Activated T-cell treated with anti-CD3 and anti-CD28 coated beads, Interleukin-2, amount 50 U/mL, for 24 hours (primary cell): ENCODE measurements around the gene THSD4.
A peak's percentile ranks its signal among the peaks of the same experiment; 100 is the strongest.
"Not testable (repeated sequence)": the region's sequence is repeated elsewhere in the genome, so short reads cannot be mapped to it uniquely, and the experiment has no call there.

Experiments
- DNase-seq: peaks from one replicate; pipeline ENCODE4 v3.0.0-alpha.2; 2020
- H3K27ac Mint-ChIP-seq: 2 replicates; pipeline ENCODE4 v1.8.0; 2020; ENCODE audit warnings: mild to moderate bottlenecking, mixed read lengths
- H3K27me3 Mint-ChIP-seq: 2 replicates; pipeline ENCODE4 v1.8.0; 2020; ENCODE audit warnings: mixed read lengths
- H3K36me3 Mint-ChIP-seq: 2 replicates; pipeline ENCODE4 v1.8.0; 2020; ENCODE audit warnings: low read depth, mixed read lengths
- H3K4me1 Mint-ChIP-seq: 2 replicates; pipeline ENCODE4 v1.8.0; 2020; ENCODE audit warnings: low read depth, mixed read lengths
- H3K4me3 Mint-ChIP-seq: 2 replicates; pipeline ENCODE4 v1.8.0; 2020; ENCODE audit warnings: mild to moderate bottlenecking, moderate library complexity, mixed read lengths
- H3K9me3 Mint-ChIP-seq: 2 replicates; pipeline ENCODE4 v1.8.0; 2020; ENCODE audit warnings: mixed read lengths

Gene THSD4

GRCh38 chr15:71716990-71717389, 601.7 kb downstream of the THSD4 start:
- no peaks in the 10 kb centered on the region for H3K4me1 Mint-ChIP-seq
- no peak overlapping the region for H3K4me3 Mint-ChIP-seq
- no peaks in the 10 kb centered on the region for H3K36me3 Mint-ChIP-seq
- no peak for DNase-seq
- peaks cover 2% of the 10 kb centered on the region for H3K27me3 Mint-ChIP-seq
- H3K9me3 Mint-ChIP-seq: no peaks in the 10 kb centered on the region
- H3K27ac Mint-ChIP-seq: no peak overlapping the region

- Mint-ChIP-seq H3K9me3 (no peaks in the 10 kb centered on the region), H3K4me3 (no peak overlapping the region), H3K27ac (no peak overlapping the region), H3K36me3 (no peaks in the 10 kb centered on the region), H3K4me1 (no peaks in the 10 kb centered on the region), H3K27me3 (peaks cover 1% of the 10 kb centered on the region)
- no peak for DNase-seq
These were observed 603.0 kb downstream of the THSD4 start for GRCh38 chr15:71718116-71718910.

GRCh38 chr15:71723344-71723743, 608.1 kb downstream of the THSD4 start:
- H3K4me1 Mint-ChIP-seq: no peaks in the 10 kb centered on the region
- no peaks in the 10 kb centered on the region for H3K36me3 Mint-ChIP-seq
- H3K27me3 Mint-ChIP-seq: peaks cover 6% of the 10 kb centered on the region
- DNase-seq: no peak
- no peak overlapping the region for H3K4me3 Mint-ChIP-seq
- H3K9me3 Mint-ChIP-seq: no peaks in the 10 kb centered on the region
- H3K27ac Mint-ChIP-seq: no peak overlapping the region

GRCh38 chr15:71725207-71725955, 610.1 kb downstream of the THSD4 start:
- H3K27ac Mint-ChIP-seq, DNase-seq, H3K36me3 Mint-ChIP-seq, H3K4me3 Mint-ChIP-seq, H3K9me3 Mint-ChIP-seq, H3K4me1 Mint-ChIP-seq, H3K27me3 Mint-ChIP-seq: not testable (repeated sequence)

GRCh38 chr15:71728881-71729280, 613.6 kb downstream of the THSD4 start:
- H3K27me3 Mint-ChIP-seq: peaks cover 21% of the 10 kb centered on the region
- no peak for DNase-seq
- no peak overlapping the region for H3K4me3 Mint-ChIP-seq
- no peaks in the 10 kb centered on the region for H3K9me3 Mint-ChIP-seq
- no peaks in the 10 kb centered on the region for H3K36me3 Mint-ChIP-seq
- no peak overlapping the region for H3K27ac Mint-ChIP-seq
- no peaks in the 10 kb centered on the region for H3K4me1 Mint-ChIP-seq

- DNase-seq: no peak
- peaks cover 21% of the 10 kb centered on the region for H3K27me3 Mint-ChIP-seq
- H3K36me3 Mint-ChIP-seq: no peaks in the 10 kb centered on the region
- H3K9me3 Mint-ChIP-seq: no peaks in the 10 kb centered on the region
- no peak overlapping the region for H3K4me3 Mint-ChIP-seq
- no peaks in the 10 kb centered on the region for H3K4me1 Mint-ChIP-seq
- no peak overlapping the region for H3K27ac Mint-ChIP-seq
These were observed 614.0 kb downstream of the THSD4 start for GRCh38 chr15:71729319-71729718.

GRCh38 chr15:71730277-71731144, 615.2 kb downstream of the THSD4 start:
- H3K4me1 Mint-ChIP-seq: no peaks in the 10 kb centered on the region
- H3K27me3 Mint-ChIP-seq: peaks cover 21% of the 10 kb centered on the region
- DNase-seq: peak; percentile 31
- no peak overlapping the region for H3K4me3 Mint-ChIP-seq
- H3K27ac Mint-ChIP-seq: no peak overlapping the region
- no peaks in the 10 kb centered on the region for H3K36me3 Mint-ChIP-seq
- no peaks in the 10 kb centered on the region for H3K9me3 Mint-ChIP-seq

GRCh38 chr15:71732636-71733035, 617.4 kb downstream of the THSD4 start:
- no peaks in the 10 kb centered on the region for H3K9me3 Mint-ChIP-seq
- H3K4me3 Mint-ChIP-seq: no peak overlapping the region
- H3K4me1 Mint-ChIP-seq: no peaks in the 10 kb centered on the region
- H3K36me3 Mint-ChIP-seq: no peaks in the 10 kb centered on the region
- no peak overlapping the region for H3K27ac Mint-ChIP-seq
- peaks cover 20% of the 10 kb centered on the region for H3K27me3 Mint-ChIP-seq
- no peak for DNase-seq

GRCh38 chr15:71733122-71733521, 617.9 kb downstream of the THSD4 start:
- Mint-ChIP-seq H3K27ac (no peak overlapping the region), H3K36me3 (no peaks in the 10 kb centered on the region), H3K27me3 (peaks cover 20% of the 10 kb centered on the region), H3K4me1 (no peaks in the 10 kb centered on the region), H3K9me3 (no peaks in the 10 kb centered on the region), H3K4me3 (no peak overlapping the region)
- no peak for DNase-seq

GRCh38 chr15:71734709-71735384, 619.6 kb downstream of the THSD4 start:
- H3K4me3 Mint-ChIP-seq: no peak overlapping the region
- no peak overlapping the region for H3K27ac Mint-ChIP-seq
- no peaks in the 10 kb centered on the region for H3K36me3 Mint-ChIP-seq
- H3K9me3 Mint-ChIP-seq: no peaks in the 10 kb centered on the region
- DNase-seq: no peak
- peaks cover 20% of the 10 kb centered on the region for H3K27me3 Mint-ChIP-seq
- no peaks in the 10 kb centered on the region for H3K4me1 Mint-ChIP-seq

GRCh38 chr15:71735385-71735757, 620.1 kb downstream of the THSD4 start:
- Mint-ChIP-seq H3K9me3 (no peaks in the 10 kb centered on the region), H3K27ac (no peak overlapping the region), H3K27me3 (peaks cover 20% of the 10 kb centered on the region), H3K4me1 (no peaks in the 10 kb centered on the region), H3K4me3 (no peak overlapping the region), H3K36me3 (no peaks in the 10 kb centered on the region)
- no peak for DNase-seq

GRCh38 chr15:71736286-71736947, 621.1 kb downstream of the THSD4 start:
- Mint-ChIP-seq H3K4me1 (no peaks in the 10 kb centered on the region), H3K36me3 (no peaks in the 10 kb centered on the region), H3K27ac (no peak overlapping the region), H3K4me3 (no peak overlapping the region), H3K27me3 (peaks cover 16% of the 10 kb centered on the region), H3K9me3 (no peaks in the 10 kb centered on the region)
- no peak for DNase-seq

- Mint-ChIP-seq H3K4me3 (no peak overlapping the region), H3K9me3 (no peaks in the 10 kb centered on the region), H3K27ac (no peak overlapping the region), H3K4me1 (no peaks in the 10 kb centered on the region), H3K36me3 (no peaks in the 10 kb centered on the region), H3K27me3 (peaks cover 6% of the 10 kb centered on the region)
- DNase-seq: no peak
These were observed 622.5 kb downstream of the THSD4 start for GRCh38 chr15:71737761-71738160.

- H3K36me3 Mint-ChIP-seq: no peaks in the 10 kb centered on the region
- H3K4me3 Mint-ChIP-seq: no peak overlapping the region
- H3K4me1 Mint-ChIP-seq: peaks cover 2% of the 10 kb centered on the region
- DNase-seq: no peak
- H3K9me3 Mint-ChIP-seq: no peaks in the 10 kb centered on the region
- peaks cover 3% of the 10 kb centered on the region for H3K27me3 Mint-ChIP-seq
- H3K27ac Mint-ChIP-seq: no peak overlapping the region
These were observed 624.1 kb downstream of the THSD4 start for GRCh38 chr15:71739355-71739754.
